ENCODE measurements around the gene FBXL2.
"Not testable (repeated sequence)": the region's sequence is repeated elsewhere in the genome, so short reads cannot be mapped to it uniquely, and the experiment has no call there.

FBXL2 gene

GRCh38 chr3:33388374-33389100 is 111.3 kb downstream of the FBXL2 start:
- DNase-seq, result no peak

- no peak for DNase-seq
Observed at GRCh38 chr3:33389908-33390307, 112.7 kb downstream of the FBXL2 start.

- DNase-seq, result no peak
Observed at GRCh38 chr3:33391255-33391995, 114.2 kb downstream of the FBXL2 start.

- no peak for DNase-seq
Observed at GRCh38 chr3:33392144-33392543, 114.9 kb downstream of the FBXL2 start.

GRCh38 chr3:33392703-33393125 is 115.5 kb downstream of the FBXL2 start:
- no peak for DNase-seq

- DNase-seq, result no peak
Observed at GRCh38 chr3:33394403-33395054, 117.3 kb downstream of the FBXL2 start.

- DNase-seq, result no peak
Observed at GRCh38 chr3:33395900-33396299, 118.7 kb downstream of the FBXL2 start.

GRCh38 chr3:33398410-33398809 is 121.2 kb downstream of the FBXL2 start:
- DNase-seq, result no peak

GRCh38 chr3:33401781-33402180 is 124.5 kb downstream of the FBXL2 start:
- DNase-seq, result no peak

GRCh38 chr3:33402936-33403335 is 125.7 kb downstream of the FBXL2 start:
- no peak for DNase-seq

- DNase-seq, result no peak
Observed at GRCh38 chr3:33403756-33404155, 126.5 kb downstream of the FBXL2 start.

GRCh38 chr3:33410816-33411215 is 133.6 kb downstream of the FBXL2 start:
- DNase-seq, result not testable (repeated sequence)

GRCh38 chr3:33417066-33417673 is 139.9 kb downstream of the FBXL2 start:
- DNase-seq, result no peak

- no peak for DNase-seq
Observed at GRCh38 chr3:33419948-33420347, 142.7 kb downstream of the FBXL2 start.

- no peak for DNase-seq
Observed at GRCh38 chr3:33420966-33421365, 143.7 kb downstream of the FBXL2 start.

GRCh38 chr3:33424606-33425452 is 147.6 kb downstream of the FBXL2 start:
- DNase-seq, result no peak

GRCh38 chr3:33425453-33425852 is 148.2 kb downstream of the FBXL2 start:
- no peak for DNase-seq

- no peak for DNase-seq
Observed at GRCh38 chr3:33426068-33426467, 148.8 kb downstream of the FBXL2 start.

- no peak for DNase-seq
Observed at GRCh38 chr3:33426630-33427317, 149.5 kb downstream of the FBXL2 start.

- no peak for DNase-seq
Observed at GRCh38 chr3:33428734-33429133, 151.5 kb downstream of the FBXL2 start.

GRCh38 chr3:33429306-33429705 is 152.1 kb downstream of the FBXL2 start:
- not testable (repeated sequence) for DNase-seq

- no peak for DNase-seq
Observed at GRCh38 chr3:33430061-33430460, 152.8 kb downstream of the FBXL2 start.
